ENCODE results near the gene VPS16.

The VPS16 gene

GRCh38 chr20:2814076-2814475 lies 26.5 kb upstream of the VPS16 start:
- no peak overlapping the region for H3K4me3 ChIP-seq (ENCODE audit: low read depth, low read length)
- no peak for DNase-seq
- no peaks in the 10 kb centered on the region for H3K27me3 ChIP-seq (replicated peaks)
- in situ Hi-C loops (cut with HindIII; ENCODE audit: low pct_ligation_motif_present, low sequenced_read_pairs) = no loop called here
- TF ChIP-seq, protein P1, sequence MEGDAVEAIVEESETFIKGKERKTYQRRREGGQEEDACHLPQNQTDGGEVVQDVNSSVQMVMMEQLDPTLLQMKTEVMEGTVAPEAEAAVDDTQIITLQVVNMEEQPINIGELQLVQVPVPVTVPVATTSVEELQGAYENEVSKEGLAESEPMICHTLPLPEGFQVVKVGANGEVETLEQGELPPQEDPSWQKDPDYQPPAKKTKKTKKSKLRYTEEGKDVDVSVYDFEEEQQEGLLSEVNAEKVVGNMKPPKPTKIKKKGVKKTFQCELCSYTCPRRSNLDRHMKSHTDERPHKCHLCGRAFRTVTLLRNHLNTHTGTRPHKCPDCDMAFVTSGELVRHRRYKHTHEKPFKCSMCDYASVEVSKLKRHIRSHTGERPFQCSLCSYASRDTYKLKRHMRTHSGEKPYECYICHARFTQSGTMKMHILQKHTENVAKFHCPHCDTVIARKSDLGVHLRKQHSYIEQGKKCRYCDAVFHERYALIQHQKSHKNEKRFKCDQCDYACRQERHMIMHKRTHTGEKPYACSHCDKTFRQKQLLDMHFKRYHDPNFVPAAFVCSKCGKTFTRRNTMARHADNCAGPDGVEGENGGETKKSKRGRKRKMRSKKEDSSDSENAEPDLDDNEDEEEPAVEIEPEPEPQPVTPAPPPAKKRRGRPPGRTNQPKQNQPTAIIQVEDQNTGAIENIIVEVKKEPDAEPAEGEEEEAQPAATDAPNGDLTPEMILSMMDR (IDR thresholded peaks at IDR 0.05; ENCODE audit: low read depth, low read length, missing control alignments) = no peak
- no peaks in the 10 kb centered on the region for H3K36me3 ChIP-seq (replicated peaks)
- H3K27ac ChIP-seq = no peak overlapping the region

DNA sequence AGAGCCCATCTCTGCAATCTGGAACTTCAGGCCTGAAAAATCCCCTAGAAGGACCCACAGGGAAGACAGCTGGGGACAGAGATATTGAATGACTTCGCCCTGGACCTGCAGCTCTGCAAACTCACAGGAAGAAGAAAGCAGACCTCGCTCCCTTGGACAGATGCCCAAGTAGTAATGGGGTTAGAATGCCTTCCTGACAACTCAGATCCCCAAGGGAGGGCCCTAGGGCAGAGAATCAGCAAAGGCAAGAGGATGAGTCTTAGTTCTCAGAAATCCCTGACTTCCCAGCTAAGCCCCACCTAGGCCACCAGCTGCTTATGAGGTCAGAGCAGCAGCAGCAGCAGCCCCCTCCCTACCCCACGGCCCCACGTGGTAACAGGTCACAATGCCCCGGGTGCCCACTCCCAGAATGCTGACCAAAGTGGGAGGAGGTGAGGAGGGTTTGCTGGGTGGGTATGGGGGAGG lies 25.9 kb upstream of the VPS16 start, which contains the start of gene C20orf141:
Gene C20orf141 (plus strand): TSS at position 401 of the 465 bp plus-strand sequence. CDS start 198 bp downstream, outside the sequence.
- peak within 1 kb of the TSS; percentile 47 for H3K27ac ChIP-seq

DNA sequence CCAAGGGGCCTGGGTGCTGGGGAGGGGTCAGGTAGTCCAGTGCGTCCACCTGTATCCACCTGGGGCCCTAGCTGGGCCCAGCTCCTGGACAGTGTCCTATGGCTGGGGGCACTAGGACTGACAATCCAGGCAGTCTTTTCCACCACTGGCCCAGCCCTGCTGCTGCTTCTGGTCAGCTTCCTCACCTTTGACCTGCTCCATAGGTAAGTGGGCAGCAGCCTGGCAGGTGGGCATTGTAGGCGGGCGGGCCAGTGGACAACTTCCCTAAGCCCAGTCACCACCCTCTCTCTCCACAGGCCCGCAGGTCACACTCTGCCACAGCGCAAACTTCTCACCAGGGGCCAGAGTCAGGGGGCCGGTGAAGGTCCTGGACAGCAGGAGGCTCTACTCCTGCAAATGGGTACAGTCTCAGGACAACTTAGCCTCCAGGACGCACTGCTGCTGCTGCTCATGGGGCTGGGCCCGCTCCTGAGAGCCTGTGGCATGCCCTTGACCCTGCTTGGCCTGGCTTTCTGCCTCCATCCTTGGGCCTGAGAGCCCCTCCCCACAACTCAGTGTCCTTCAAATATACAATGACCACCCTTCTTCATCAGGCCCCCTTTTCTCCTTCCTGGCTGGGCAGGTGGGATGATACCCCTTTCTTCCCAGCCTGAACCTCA lies 25.2 kb upstream of the VPS16 start:
- Histone ChIP-seq H3K27ac (peak overlapping the region; percentile 47), H3K36me3 (replicated peaks) (no peaks in the 10 kb centered on the region), H3K4me3 (ENCODE audit: low read depth, low read length) (no peak overlapping the region), H3K27me3 (replicated peaks) (no peaks in the 10 kb centered on the region)
- DNase-seq = no peak
- TF ChIP-seq, protein P1 (IDR thresholded peaks at IDR 0.05; ENCODE audit: low read depth, low read length, missing control alignments) = no peak
- in situ Hi-C loops (cut with HindIII; ENCODE audit: low pct_ligation_motif_present, low sequenced_read_pairs) = no loop called here

More for the DNA sequence above, 25.9 kb upstream of the VPS16 start, which contains the start of gene C20orf141:
- H3K4me3 ChIP-seq (ENCODE audit: low read depth, low read length) = no peak within 1 kb of the TSS
- in situ Hi-C loops (cut with HindIII; ENCODE audit: low pct_ligation_motif_present, low sequenced_read_pairs) = no loop called here
- H3K36me3 ChIP-seq (replicated peaks) = no peaks in the 10 kb centered on the region
- H3K27me3 ChIP-seq (replicated peaks) = no peaks in the 10 kb centered on the region
- peak; percentile 97 for DNase-seq
- TF ChIP-seq, protein P1 (IDR thresholded peaks at IDR 0.05; ENCODE audit: low read depth, low read length, missing control alignments) = no peak

DNA sequence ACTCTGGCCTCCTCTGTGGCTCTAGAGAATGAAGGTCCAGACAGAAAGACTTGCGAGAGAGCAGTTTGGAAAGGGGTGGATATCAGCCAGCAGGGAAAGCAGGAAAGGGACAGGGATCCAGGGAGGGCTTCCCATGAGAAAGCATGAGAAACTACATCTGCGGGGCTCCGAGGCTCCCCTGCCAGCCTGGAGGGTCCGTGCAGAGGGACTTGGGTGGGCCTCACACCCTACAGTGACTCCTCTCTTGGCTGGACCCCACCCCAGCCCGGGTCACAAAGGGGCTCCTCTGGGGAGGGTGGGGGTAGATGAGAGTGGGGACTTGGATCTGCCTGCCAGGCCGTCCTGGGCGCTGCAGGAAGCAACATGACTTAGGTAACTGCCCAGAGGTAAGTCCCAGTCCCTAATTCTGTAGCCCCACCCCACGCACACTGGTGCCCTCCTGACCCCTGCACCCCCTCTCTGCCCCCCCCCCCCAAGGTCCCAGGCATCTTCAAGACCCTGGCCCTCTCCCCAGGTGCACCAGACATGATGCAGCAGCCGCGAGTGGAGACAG lies 24.4 kb upstream of the VPS16 start, which contains the start of gene TMEM239:
Gene TMEM239 (plus strand): TSS at position 335 of the 553 bp plus-strand sequence. CDS start 191 bp downstream, at position 526.
- Histone ChIP-seq H3K27me3 (replicated peaks) (peaks cover 4% of the 10 kb centered on the region), H3K36me3 (replicated peaks) (no peaks in the 10 kb centered on the region), H3K27ac (no peak within 1 kb of the TSS), H3K4me3 (ENCODE audit: low read depth, low read length) (no peak within 1 kb of the TSS)
- in situ Hi-C loops (cut with HindIII; ENCODE audit: low pct_ligation_motif_present, low sequenced_read_pairs) = no loop called here
- TF ChIP-seq, protein P1 (IDR thresholded peaks at IDR 0.05; ENCODE audit: low read depth, low read length, missing control alignments) = no peak
- no peak for DNase-seq

DNA sequence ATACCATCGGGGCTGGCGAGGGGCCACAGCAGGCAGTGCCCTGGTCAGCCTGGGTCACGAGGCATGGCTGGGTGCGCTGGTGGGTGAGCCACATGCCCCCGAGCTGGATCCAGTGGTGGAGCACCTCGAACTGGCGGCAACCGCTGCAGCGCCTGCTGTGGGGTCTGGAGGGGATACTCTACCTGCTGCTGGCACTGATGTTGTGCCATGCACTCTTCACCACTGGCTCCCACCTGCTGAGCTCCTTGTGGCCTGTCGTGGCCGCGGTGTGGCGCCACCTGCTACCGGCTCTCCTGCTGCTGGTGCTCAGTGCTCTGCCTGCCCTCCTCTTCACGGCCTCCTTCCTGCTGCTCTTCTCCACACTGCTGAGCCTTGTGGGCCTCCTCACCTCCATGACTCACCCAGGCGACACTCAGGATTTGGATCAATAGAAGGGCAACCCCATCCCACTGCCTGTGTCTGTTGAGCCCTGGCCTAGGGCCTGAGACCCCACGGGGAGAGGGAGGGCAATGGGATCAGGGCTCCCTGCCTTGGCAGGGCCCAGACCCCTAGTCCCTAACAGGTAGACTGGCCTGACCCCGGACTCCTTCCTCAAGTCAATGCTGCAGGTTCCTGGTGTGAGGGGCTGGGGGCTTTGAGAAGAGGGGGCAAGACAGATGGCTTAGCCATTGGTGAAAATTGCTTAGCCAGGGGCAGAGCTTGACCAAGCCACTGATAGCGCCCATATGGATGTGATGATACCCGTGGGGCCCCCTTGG lies 23.8 kb upstream of the VPS16 start:
- H3K27me3 ChIP-seq (replicated peaks) = peaks cover 5% of the 10 kb centered on the region
- H3K4me3 ChIP-seq (ENCODE audit: low read depth, low read length) = no peak overlapping the region
- no peak overlapping the region for H3K27ac ChIP-seq
- no peaks in the 10 kb centered on the region for H3K36me3 ChIP-seq (replicated peaks)
- no peak for DNase-seq
- TF ChIP-seq, protein P1 (IDR thresholded peaks at IDR 0.05; ENCODE audit: low read depth, low read length, missing control alignments) = peak; percentile 24
- in situ Hi-C loops (cut with HindIII; ENCODE audit: low pct_ligation_motif_present, low sequenced_read_pairs) = no loop called here

All from brain microvascular endothelial cell (primary cell).